Trophoblast cell (in vitro differentiated cells and primary cell): ENCODE results near the gene TRAF5.
A peak's percentile ranks its signal among the peaks of the same experiment; 100 is the strongest.
"Not testable (repeated sequence)": the region's sequence is repeated elsewhere in the genome, so short reads cannot be mapped to it uniquely, and the experiment has no call there.

Source experiments
- DNase-seq, 2 donors: peaks; one replicate each; pipeline ENCODE4 v3.0.0-alpha.2; 2016
- H2AFZ ChIP-seq: 2 replicates; pipeline ENCODE4 v1.6.1; 2013; ENCODE audit warnings: low read length, moderate library complexity, mild to moderate bottlenecking; ENCODE audit not compliant: insufficient read depth, poor library complexity
- H2AK5ac ChIP-seq: 2 replicates; pipeline ENCODE4 v1.6.1; 2013; ENCODE audit warnings: mild to moderate bottlenecking, low read length
- H2BK120ac ChIP-seq: 2 replicates; pipeline ENCODE4 v1.6.1; 2013; ENCODE audit warnings: low read length, mild to moderate bottlenecking, moderate library complexity; ENCODE audit not compliant: insufficient read depth, poor library complexity
- H2BK12ac ChIP-seq: 2 replicates; pipeline ENCODE4 v1.6.1; 2013; ENCODE audit warnings: mild to moderate bottlenecking, low read length, moderate library complexity
- H2BK5ac ChIP-seq: 2 replicates; pipeline ENCODE4 v1.6.1; 2013; ENCODE audit warnings: low read length, low read depth, moderate library complexity, mild to moderate bottlenecking; ENCODE audit not compliant: poor library complexity
- H3K14ac ChIP-seq: 2 replicates; pipeline ENCODE4 v1.6.1; 2013; ENCODE audit warnings: mild to moderate bottlenecking, low read length
- H3K18ac ChIP-seq: 2 replicates; pipeline ENCODE4 v1.6.1; 2013; ENCODE audit warnings: mild to moderate bottlenecking, low read length
- H3K23ac ChIP-seq: 2 replicates; pipeline ENCODE4 v1.6.1; 2013; ENCODE audit warnings: low read length
- H3K27ac ChIP-seq: 2 replicates; pipeline ENCODE4 v1.5.1; 2013; ENCODE audit warnings: low read depth, mild to moderate bottlenecking, inconsistent platforms, low read length, moderate library complexity
- H3K27me3 ChIP-seq: 2 replicates; pipeline ENCODE4 v1.6.1; 2013; ENCODE audit warnings: inconsistent platforms, mild to moderate bottlenecking, low read length, moderate library complexity; ENCODE audit not compliant: insufficient read depth
- H3K36me3 ChIP-seq, 2 experiments: 1 replicate in 1 of 2; 2 replicates in 1 of 2; pipeline ENCODE4 v1.6.1; 2013; ENCODE audit warnings: low read length in 2 of 2, mild to moderate bottlenecking in 2 of 2, moderate library complexity in 1 of 2; ENCODE audit not compliant: insufficient read depth in 2 of 2, control insufficient read depth in 1 of 2
- H3K4ac ChIP-seq: 2 replicates; pipeline ENCODE4 v1.6.1; 2013; ENCODE audit warnings: low read depth, mild to moderate bottlenecking, low read length, moderate library complexity
- H3K4me1 ChIP-seq, 2 experiments: 1 replicate in 1 of 2; 2 replicates in 1 of 2; pipeline ENCODE4 v1.6.1; 2013; ENCODE audit warnings: low read length in 2 of 2, mild to moderate bottlenecking in 2 of 2, moderate library complexity in 1 of 2; ENCODE audit not compliant: insufficient read depth in 2 of 2, control insufficient read depth in 1 of 2
- H3K4me2 ChIP-seq: 2 replicates; pipeline ENCODE4 v1.6.1; 2013; ENCODE audit warnings: inconsistent platforms, mild to moderate bottlenecking, low read length, moderate library complexity
- H3K4me3 ChIP-seq: 2 replicates; pipeline ENCODE4 v1.5.1; 2013; ENCODE audit warnings: mild to moderate bottlenecking, low read depth, low read length, inconsistent platforms
- H3K79me1 ChIP-seq: one replicate; pipeline ENCODE4 v1.6.1; 2013; ENCODE audit warnings: low read length
- H3K79me2 ChIP-seq: 2 replicates; pipeline ENCODE4 v1.6.1; 2013; ENCODE audit warnings: low read length, mild to moderate bottlenecking; ENCODE audit not compliant: control insufficient read depth, insufficient read depth, poor library complexity
- H3K9ac ChIP-seq: 2 replicates; pipeline ENCODE4 v1.6.1; 2013; ENCODE audit warnings: mild to moderate bottlenecking, low read length
- H3K9me3 ChIP-seq: 2 replicates; pipeline ENCODE4 v1.6.1; 2013; ENCODE audit warnings: low read depth, mild to moderate bottlenecking, control low read depth, inconsistent platforms, low read length; ENCODE audit not compliant: insufficient read depth
- H4K12ac ChIP-seq: 2 replicates; pipeline ENCODE4 v1.6.1; 2013; ENCODE audit warnings: low read depth, mild to moderate bottlenecking, low read length, moderate library complexity
- H4K8ac ChIP-seq: 2 replicates; pipeline ENCODE4 v1.6.1; 2013; ENCODE audit warnings: low read depth, mild to moderate bottlenecking, low read length, moderate library complexity
- H4K91ac ChIP-seq: one replicate; pipeline ENCODE4 v1.6.1; 2013; ENCODE audit warnings: low read depth, mild to moderate bottlenecking, low read length, moderate library complexity
- WGBS: extraction: QIAGEN DNeasy Blood & Tissue Kit; methylation state at CpG from one replicate; pipeline ENCODE4 v1.1.7; 2013; ENCODE audit warnings: missing lambda C conversion rate; ENCODE audit not compliant: insufficient read length, insufficient coverage; ENCODE audit errors: extremely low coverage; 5-methylcytosine and 5-hydroxymethylcytosine counted together

The TRAF5 gene

GRCh38 chr1:211416628-211417323 is 90.1 kb downstream of the TRAF5 start:
- H3K4me1 ChIP-seq, H3K36me3 ChIP-seq, H3K79me1 ChIP-seq, H2AK5ac ChIP-seq, H2BK12ac ChIP-seq, H3K27me3 ChIP-seq, H2BK5ac ChIP-seq, H2BK120ac ChIP-seq, H3K9me3 ChIP-seq, H3K18ac ChIP-seq, H3K23ac ChIP-seq, H3K9ac ChIP-seq, H3K79me2 ChIP-seq, H3K4ac ChIP-seq, H3K14ac ChIP-seq: not testable (repeated sequence)
- H3K4me2 ChIP-seq = peak overlapping the region; percentile 63
- peak overlapping the region; percentile 61 for H4K91ac ChIP-seq
- peak overlapping the region; percentile 68 for H3K4me3 ChIP-seq
- H2AFZ ChIP-seq = peak overlapping the region; percentile 52
- peak overlapping the region; percentile 35 for H4K8ac ChIP-seq
- no CpG with 5 or more reads among the region's 46 CpGs for WGBS
- peak in 1 of 2 donors; percentile 27 for DNase-seq
- peak overlapping the region; percentile 65 for H3K27ac ChIP-seq
- peak overlapping the region; percentile 36 for H4K12ac ChIP-seq

GRCh38 chr1:211420389-211420788 is 93.8 kb downstream of the TRAF5 start:
- WGBS = no CpG with 5 or more reads among the region's 2 CpGs
- no peaks in the 10 kb centered on the region for H3K36me3 ChIP-seq
- no peak overlapping the region for H3K4me3 ChIP-seq
- no peak overlapping the region for H3K4ac ChIP-seq
- H4K12ac ChIP-seq = no peak overlapping the region
- H3K14ac ChIP-seq = no peak overlapping the region
- no peaks in the 10 kb centered on the region for H3K79me2 ChIP-seq
- no peak overlapping the region for H2AFZ ChIP-seq
- no peak for DNase-seq
- H3K27ac ChIP-seq = no peak overlapping the region
- no peak overlapping the region for H3K18ac ChIP-seq
- no peak overlapping the region for H2AK5ac ChIP-seq
- H4K91ac ChIP-seq = no peak overlapping the region
- no peak overlapping the region for H3K23ac ChIP-seq
- no peak overlapping the region for H2BK120ac ChIP-seq
- H3K27me3 ChIP-seq = no peaks in the 10 kb centered on the region
- H4K8ac ChIP-seq = no peak overlapping the region
- H2BK5ac ChIP-seq = no peak overlapping the region
- H3K79me1 ChIP-seq = peaks cover 2% of the 10 kb centered on the region
- no peaks in the 10 kb centered on the region for H3K9me3 ChIP-seq
- no peaks in the 10 kb centered on the region for H3K4me1 ChIP-seq
- H3K4me2 ChIP-seq = no peak overlapping the region
- no peak overlapping the region for H3K9ac ChIP-seq
- no peak overlapping the region for H2BK12ac ChIP-seq

- Histone ChIP-seq H3K9ac (no peak overlapping the region), H3K79me1 (peaks cover 2% of the 10 kb centered on the region), H3K9me3 (no peaks in the 10 kb centered on the region), H3K4me1 (no peaks in the 10 kb centered on the region), H2BK5ac (no peak overlapping the region), H3K14ac (no peak overlapping the region), H4K8ac (no peak overlapping the region), H3K4me2 (no peak overlapping the region), H4K91ac (no peak overlapping the region), H2AFZ (no peak overlapping the region), H3K4me3 (no peak overlapping the region), H3K4ac (no peak overlapping the region), H3K27me3 (no peaks in the 10 kb centered on the region), H4K12ac (no peak overlapping the region), H3K23ac (no peak overlapping the region), H3K18ac (no peak overlapping the region), H3K79me2 (no peaks in the 10 kb centered on the region), H2BK120ac (no peak overlapping the region), H2AK5ac (no peak overlapping the region), H3K36me3 (no peaks in the 10 kb centered on the region), H3K27ac (no peak overlapping the region), H2BK12ac (no peak overlapping the region)
- WGBS = no CpG with 5 or more reads among the region's 2 CpGs
- DNase-seq = no peak
These were observed 94.3 kb downstream of the TRAF5 start for GRCh38 chr1:211420845-211421454.

- no peak overlapping the region for H3K4me2 ChIP-seq
- DNase-seq = no peak
- WGBS = no CpG with 5 or more reads among the region's 1 CpG
These were observed 97.4 kb downstream of the TRAF5 start for GRCh38 chr1:211424018-211424417.

More at GRCh38 chr1:211424018-211424417, 97.4 kb downstream of the TRAF5 start:
- H2BK5ac ChIP-seq = no peak overlapping the region
- H2BK12ac ChIP-seq = no peak overlapping the region
- H3K4me1 ChIP-seq = no peaks in the 10 kb centered on the region
- H3K36me3 ChIP-seq = no peaks in the 10 kb centered on the region
- H4K8ac ChIP-seq = no peak overlapping the region
- H3K4ac ChIP-seq = no peak overlapping the region
- H3K14ac ChIP-seq = no peak overlapping the region
- H3K79me1 ChIP-seq = no peaks in the 10 kb centered on the region
- no peak overlapping the region for H4K12ac ChIP-seq
- no peak overlapping the region for H2AFZ ChIP-seq
- no peak overlapping the region for H3K18ac ChIP-seq
- no peaks in the 10 kb centered on the region for H3K9me3 ChIP-seq
- no peak overlapping the region for H2BK120ac ChIP-seq
- H3K4me3 ChIP-seq = no peak overlapping the region
- H3K23ac ChIP-seq = no peak overlapping the region
- no peaks in the 10 kb centered on the region for H3K79me2 ChIP-seq
- H3K9ac ChIP-seq = no peak overlapping the region
- no peaks in the 10 kb centered on the region for H3K27me3 ChIP-seq
- no peak overlapping the region for H3K27ac ChIP-seq
- no peak overlapping the region for H4K91ac ChIP-seq
- no peak overlapping the region for H2AK5ac ChIP-seq
